SK-MEL-5 (cell line): ENCODE results near the gene JAGN1. TPM values are rescaled to one million over a fixed set of nuclear protein-coding genes. Genes with fewer than 3 reads are reported as not detected.
"Not testable (repeated sequence)": the region's sequence is repeated elsewhere in the genome, so short reads cannot be mapped to it uniquely, and the experiment has no call there.

Source experiments
- DNase-seq: peaks from one replicate; pipeline ENCODE4 v3.0.0-alpha.2; 2016; ENCODE audit warnings: low read depth, low spot score
- in situ Hi-C: cut with HindIII; loops from 2 replicates; pipeline ENCODE4 v1.10.0; 2016; ENCODE audit warnings: low sequenced_read_pairs, high pct_unique_total_duplicates, low pct_unique_long_range_greater_than_20kb
- total RNA-seq: library from RNA; depleted of rRNA; stranded (reverse); fragments of >200 nt; shearing (Covaris generic); gene quantifications from 2 replicates; pipeline ENCODE4 v1.2.3, GENCODE V29; 2014

JAGN1 gene
- total RNA-seq, 1 experiment from 2014 or later: 42.9 TPM

- in situ Hi-C loops: no loop called here
- no peak for DNase-seq
Measured at GRCh38 chr3:9887480-9887879, 2.9 kb upstream of the JAGN1 start.

- no peak for DNase-seq
Measured at GRCh38 chr3:9888540-9888939, 1.9 kb upstream of the JAGN1 start.

GRCh38 chr3:9889405-9889804 lies 1.0 kb upstream of the JAGN1 start:
- in situ Hi-C loops: no loop called here
- no peak for DNase-seq

More at GRCh38 chr3:9888540-9888939, 1.9 kb upstream of the JAGN1 start:
- in situ Hi-C loops: no loop called here

- in situ Hi-C loops: no loop called here
Measured at GRCh38 chr3:9891072-9891622, 737 bp downstream of the JAGN1 start.

GRCh38 chr3:9893739-9894138 lies 3.3 kb downstream of the JAGN1 start:
- no peak for DNase-seq
- in situ Hi-C loops: no loop called here

More at GRCh38 chr3:9891072-9891622, 737 bp downstream of the JAGN1 start:
- no peak for DNase-seq

GRCh38 chr3:9895715-9896114 lies 5.3 kb downstream of the JAGN1 start:
- in situ Hi-C loops, DNase-seq: not testable (repeated sequence)

- in situ Hi-C loops, DNase-seq: not testable (repeated sequence)
Measured at GRCh38 chr3:9896755-9897407, 6.5 kb downstream of the JAGN1 start.

GRCh38 chr3:9897408-9898372 lies 7.3 kb downstream of the JAGN1 start:
- no peak for DNase-seq
- in situ Hi-C loops: no loop called here

- DNase-seq: no peak
- in situ Hi-C loops: no loop called here
Measured at GRCh38 chr3:9898467-9899241, 8.2 kb downstream of the JAGN1 start.

- in situ Hi-C loops: no loop called here
Measured at GRCh38 chr3:9899289-9899791, 8.9 kb downstream of the JAGN1 start.

GRCh38 chr3:9900965-9901415 lies 10.6 kb downstream of the JAGN1 start:
- DNase-seq, in situ Hi-C loops: not testable (repeated sequence)

More at GRCh38 chr3:9899289-9899791, 8.9 kb downstream of the JAGN1 start:
- no peak for DNase-seq

GRCh38 chr3:9901967-9902366 lies 11.6 kb downstream of the JAGN1 start:
- in situ Hi-C loops: no loop called here
- no peak for DNase-seq

- no peak for DNase-seq
- in situ Hi-C loops: no loop called here
Measured at GRCh38 chr3:9902372-9903237, 12.2 kb downstream of the JAGN1 start, which contains the start of gene IL17RE. Gene IL17RE, plus strand, starts transcription at chr3:9902848. Its CDS starts 85 bp downstream, at chr3:9902933.

GRCh38 chr3:9903238-9903624 lies 12.8 kb downstream of the JAGN1 start:
- in situ Hi-C loops: no loop called here
- no peak for DNase-seq

GRCh38 chr3:9903904-9904303 lies 13.5 kb downstream of the JAGN1 start:
- in situ Hi-C loops: no loop called here
- no peak for DNase-seq

GRCh38 chr3:9906480-9906879 lies 16.1 kb downstream of the JAGN1 start:
- DNase-seq: no peak
- in situ Hi-C loops: no loop called here
